A673 (cell line): ENCODE results near the gene KRT76.

Source experiments
- CTCF ChIP-seq: fragments of 300-800, 200-600 bp; sonication (generic); conservative IDR thresholded peaks from 2 replicates; pipeline ENCODE4 v1.5.1; 2017; ENCODE audit warnings: low read depth, mild to moderate bottlenecking, antibody characterized with exemption, low read length, moderate library complexity, mixed read lengths
- EZH2 ChIP-seq: fragments of 200-600 bp; sonication (generic); IDR thresholded peaks from 2 replicates; pipeline ENCODE4 v1.6.1; 2017; ENCODE audit warnings: borderline replicate concordance, low read depth, mild to moderate bottlenecking, mixed read lengths, antibody characterized with exemption, low read length; ENCODE audit not compliant: poor library complexity, severe bottlenecking

GRCh38 chr12:52740584-52740983, 36.6 kb downstream of the KRT76 start:
- TF ChIP-seq CTCF = no peak
- TF ChIP-seq EZH2 = no peak
